ENCODE results near the gene CDKN1C.
A peak's percentile ranks its signal among the peaks of the same experiment; 100 is the strongest.

The CDKN1C gene

GRCh38 chr11:2904153-2905052 is 18.8 kb upstream of the CDKN1C start:
- no peak for DNase-seq

GRCh38 chr11:2903672-2904011 is 18.1 kb upstream of the CDKN1C start:
- no peak for DNase-seq

- no peak for DNase-seq
These were observed 17.5 kb upstream of the CDKN1C start for GRCh38 chr11:2902784-2903671.

GRCh38 chr11:2901854-2902783 is 16.5 kb upstream of the CDKN1C start:
- DNase-seq = peak in 11 of 14 donors; percentile 18 to 82 (median 59)

GRCh38 chr11:2901196-2901796 is 15.7 kb upstream of the CDKN1C start:
- no peak for DNase-seq

GRCh38 chr11:2899080-2899783 is 13.7 kb upstream of the CDKN1C start:
- DNase-seq = no peak

GRCh38 chr11:2898366-2899079 is 12.9 kb upstream of the CDKN1C start:
- DNase-seq = peak in 1 of 14 donors; percentile 38

GRCh38 chr11:2897048-2897447 is 11.5 kb upstream of the CDKN1C start:
- no peak for DNase-seq

- no peak for DNase-seq
These were observed 10.5 kb upstream of the CDKN1C start for GRCh38 chr11:2896047-2896446.

- DNase-seq = no peak
These were observed 8.4 kb upstream of the CDKN1C start for GRCh38 chr11:2893935-2894334.

GRCh38 chr11:2892967-2893528 is 7.5 kb upstream of the CDKN1C start:
- DNase-seq = no peak

- peak in 2 of 14 donors; percentile 35 to 38 for DNase-seq
These were observed 6.8 kb upstream of the CDKN1C start for GRCh38 chr11:2892215-2892966.

GRCh38 chr11:2891326-2892214 is 6.0 kb upstream of the CDKN1C start:
- DNase-seq = peak in 2 of 14 donors; percentile 22 to 31

- no peak for DNase-seq
These were observed 5.1 kb upstream of the CDKN1C start for GRCh38 chr11:2890466-2891294.

GRCh38 chr11:2889362-2890273 is 4.0 kb upstream of the CDKN1C start:
- DNase-seq = no peak

Data from C1 segment of cervical spinal cord (tissue), 14 donors.